ENCODE measurements around the gene IKBKE.

IKBKE gene

DNA sequence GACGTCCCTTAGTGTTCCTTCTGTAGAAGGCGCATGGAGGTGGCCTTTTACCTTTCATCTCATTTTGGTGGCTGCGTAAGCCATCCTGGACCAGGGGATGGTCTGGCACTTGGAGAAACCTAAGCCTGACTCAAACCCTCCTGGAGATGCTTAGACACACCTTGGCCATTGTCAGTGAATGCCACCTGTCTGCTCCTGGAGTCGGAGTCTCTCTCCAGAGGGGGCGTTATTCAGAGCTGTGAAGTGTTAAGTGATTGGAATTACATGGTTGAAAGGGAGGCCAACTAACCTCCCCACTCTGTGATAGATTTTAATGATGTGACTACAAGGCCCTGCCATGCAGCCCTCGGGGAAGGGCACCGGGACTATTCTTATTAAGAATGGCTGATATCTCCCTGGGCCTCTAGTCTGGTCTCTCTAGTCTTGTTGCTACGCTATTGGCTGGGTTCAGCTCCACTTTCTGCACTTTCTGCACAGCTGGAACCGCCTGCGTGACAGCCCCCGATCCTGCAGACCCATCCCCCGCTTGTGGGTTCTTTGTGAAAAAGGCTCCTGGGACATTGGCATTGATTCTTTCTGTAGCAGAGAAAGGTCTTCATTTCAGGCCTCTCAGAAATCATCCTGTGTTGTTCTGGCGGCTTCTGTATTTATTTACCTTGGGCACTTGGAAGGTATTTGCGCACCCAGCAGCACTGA lies 41.2 kb downstream of the IKBKE start:
- no peak for TF ChIP-seq ZFX (IDR thresholded peaks at IDR 0.05; ENCODE audit: borderline replicate concordance)

DNA sequence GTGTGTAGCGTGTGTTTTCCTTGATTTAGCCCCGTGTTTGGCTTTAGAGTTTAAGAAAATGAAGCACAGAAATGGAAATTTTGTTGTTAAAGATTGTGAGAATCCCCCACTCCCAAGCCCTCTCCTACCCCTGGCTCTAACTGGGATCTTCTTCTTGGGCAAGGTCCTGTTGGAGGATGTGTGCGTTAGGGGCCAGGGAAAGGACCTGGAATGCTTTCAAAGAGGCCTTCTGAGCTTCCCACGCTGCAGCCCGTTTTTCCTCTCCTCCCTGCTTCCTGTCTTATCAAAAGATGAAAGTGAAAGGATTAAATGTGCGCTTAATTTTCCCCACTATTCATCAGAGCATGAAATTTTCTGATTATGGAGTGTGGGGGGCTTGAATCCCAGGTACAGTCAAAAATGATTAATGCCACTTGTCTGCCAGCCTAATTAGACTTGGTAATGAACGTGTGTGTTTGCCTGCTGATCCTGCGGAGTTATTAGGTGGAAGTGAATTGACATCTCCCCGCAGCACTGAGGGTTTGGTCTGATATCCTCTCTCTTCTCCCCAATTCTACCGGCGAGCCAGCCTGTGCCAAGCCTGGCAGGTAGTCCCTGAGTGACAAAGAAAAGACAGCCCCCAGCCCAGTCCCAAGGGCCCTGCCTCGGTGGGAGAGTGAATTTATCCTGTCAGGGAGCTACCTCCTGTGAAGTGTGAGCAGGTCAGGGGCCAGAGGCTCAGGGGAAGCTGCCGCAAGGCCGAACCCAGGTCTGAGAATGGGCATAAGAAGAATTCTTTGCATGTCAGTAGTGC lies 42.0 kb downstream of the IKBKE start:
- H3K27ac ChIP-seq, result no peak overlapping the region
- TF ChIP-seq, protein P1, sequence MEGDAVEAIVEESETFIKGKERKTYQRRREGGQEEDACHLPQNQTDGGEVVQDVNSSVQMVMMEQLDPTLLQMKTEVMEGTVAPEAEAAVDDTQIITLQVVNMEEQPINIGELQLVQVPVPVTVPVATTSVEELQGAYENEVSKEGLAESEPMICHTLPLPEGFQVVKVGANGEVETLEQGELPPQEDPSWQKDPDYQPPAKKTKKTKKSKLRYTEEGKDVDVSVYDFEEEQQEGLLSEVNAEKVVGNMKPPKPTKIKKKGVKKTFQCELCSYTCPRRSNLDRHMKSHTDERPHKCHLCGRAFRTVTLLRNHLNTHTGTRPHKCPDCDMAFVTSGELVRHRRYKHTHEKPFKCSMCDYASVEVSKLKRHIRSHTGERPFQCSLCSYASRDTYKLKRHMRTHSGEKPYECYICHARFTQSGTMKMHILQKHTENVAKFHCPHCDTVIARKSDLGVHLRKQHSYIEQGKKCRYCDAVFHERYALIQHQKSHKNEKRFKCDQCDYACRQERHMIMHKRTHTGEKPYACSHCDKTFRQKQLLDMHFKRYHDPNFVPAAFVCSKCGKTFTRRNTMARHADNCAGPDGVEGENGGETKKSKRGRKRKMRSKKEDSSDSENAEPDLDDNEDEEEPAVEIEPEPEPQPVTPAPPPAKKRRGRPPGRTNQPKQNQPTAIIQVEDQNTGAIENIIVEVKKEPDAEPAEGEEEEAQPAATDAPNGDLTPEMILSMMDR (IDR thresholded peaks at IDR 0.05), result no peak

More for the DNA sequence above, 41.2 kb downstream of the IKBKE start:
- H3K27ac ChIP-seq, result no peak overlapping the region

DNA sequence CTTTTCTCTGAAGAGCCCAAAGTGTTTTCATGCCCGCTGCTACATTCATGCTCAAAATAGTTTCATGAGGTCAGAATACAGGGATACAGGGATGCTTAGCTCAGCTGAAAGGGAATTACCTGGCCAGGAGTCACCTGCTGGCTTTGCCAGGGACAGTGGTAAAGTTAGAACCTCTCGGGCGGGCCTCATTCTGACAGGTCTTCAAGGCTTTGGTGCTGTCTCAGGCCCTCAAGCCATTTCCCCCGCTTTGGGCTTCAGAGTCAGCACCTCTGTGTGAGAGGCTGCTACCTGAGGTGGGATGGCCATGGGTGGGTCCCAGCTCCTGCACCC lies 42.5 kb downstream of the IKBKE start:
- TF ChIP-seq, protein P1 (IDR thresholded peaks at IDR 0.05), result no peak
- TF ChIP-seq ZFX (IDR thresholded peaks at IDR 0.05; ENCODE audit: borderline replicate concordance), result no peak

DNA sequence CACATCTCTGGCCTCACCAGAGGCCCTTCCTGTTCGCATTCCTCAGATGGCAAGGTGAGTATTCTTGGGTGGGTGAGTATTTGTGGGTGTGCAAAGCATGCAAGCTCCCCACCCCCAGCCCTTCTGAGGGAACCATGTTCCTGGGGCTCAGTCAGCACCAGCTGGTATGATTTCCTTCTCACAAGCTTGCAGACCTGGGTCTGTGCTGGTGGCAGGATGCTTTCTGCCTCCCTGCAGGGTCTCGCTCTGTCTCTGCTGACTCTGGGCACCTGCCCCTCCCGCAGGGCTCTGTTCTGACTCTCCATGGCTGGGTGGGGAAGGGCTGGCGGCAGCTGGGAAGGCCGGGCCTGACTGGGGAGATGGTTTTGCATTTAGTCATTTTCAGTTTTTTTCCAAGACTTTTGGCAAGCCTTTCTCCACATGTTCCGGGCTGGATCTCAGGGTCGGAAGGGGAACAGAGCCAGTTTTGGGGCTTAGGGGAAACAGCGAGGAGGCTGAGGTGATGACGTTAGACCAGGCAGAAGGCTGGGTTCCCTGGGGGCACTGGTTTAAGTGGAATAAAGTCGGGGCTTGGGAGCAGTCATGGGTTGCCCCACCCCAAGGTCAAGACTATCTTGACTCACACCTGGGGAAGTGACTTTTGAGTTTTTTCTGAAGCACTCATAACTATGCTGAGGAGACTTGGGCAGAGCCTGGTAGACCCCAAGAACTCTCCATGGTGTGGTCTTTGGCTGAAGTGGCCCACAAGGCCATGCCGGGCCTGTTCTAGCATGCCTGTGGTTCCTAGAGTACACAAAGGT lies 43.2 kb downstream of the IKBKE start:
- no peak for TF ChIP-seq ZFX (IDR thresholded peaks at IDR 0.05; ENCODE audit: borderline replicate concordance)
- TF ChIP-seq, protein P1 (IDR thresholded peaks at IDR 0.05), result no peak
- no peak overlapping the region for H3K27ac ChIP-seq

More for the DNA sequence above, 42.5 kb downstream of the IKBKE start:
- no peak overlapping the region for H3K27ac ChIP-seq

DNA sequence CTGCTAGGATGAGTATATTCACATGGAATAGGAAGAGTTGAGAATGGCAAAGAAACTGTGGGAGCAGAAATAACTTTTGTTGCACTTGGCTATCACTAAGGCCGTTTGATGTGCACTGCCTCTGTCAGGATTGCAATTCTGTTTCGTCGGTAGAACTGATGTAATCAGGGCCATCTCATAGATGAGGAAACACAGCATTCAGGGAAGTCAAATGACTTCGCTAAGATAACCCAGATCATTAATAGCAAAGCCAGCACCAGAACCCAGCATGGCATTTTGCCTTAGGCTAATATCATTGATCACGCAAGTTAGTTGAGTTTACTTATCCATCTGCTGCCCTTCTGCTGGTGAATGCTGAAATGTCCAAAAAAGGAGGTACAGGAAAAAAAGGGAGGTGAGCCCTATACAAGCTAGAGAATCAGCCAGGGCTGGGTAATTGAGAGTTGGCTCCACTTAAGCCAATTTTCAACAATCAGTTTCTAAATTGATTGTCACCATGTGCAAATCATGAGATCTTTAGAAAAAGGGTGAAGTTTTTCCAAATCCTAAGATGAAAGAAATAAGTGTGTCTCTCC lies 44.6 kb downstream of the IKBKE start:
- TF ChIP-seq, protein P1 (IDR thresholded peaks at IDR 0.05), result no peak
- no peak for TF ChIP-seq ZFX (IDR thresholded peaks at IDR 0.05; ENCODE audit: borderline replicate concordance)
- no peak overlapping the region for H3K27ac ChIP-seq

DNA sequence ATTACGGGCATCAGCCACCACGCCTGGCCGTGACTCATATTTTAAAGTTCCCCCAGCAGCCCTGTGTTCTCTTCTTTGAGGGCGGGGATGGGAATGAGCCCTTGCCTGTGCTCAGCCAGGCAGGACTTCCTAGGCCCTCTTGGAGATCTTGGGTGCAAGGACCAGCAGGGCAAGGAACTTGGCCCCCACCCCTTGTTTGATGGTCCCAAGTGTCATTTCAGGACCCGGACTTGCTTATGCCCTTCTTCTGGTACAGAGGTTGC lies 46.4 kb downstream of the IKBKE start:
- H3K27ac ChIP-seq, result no peak overlapping the region

DNA sequence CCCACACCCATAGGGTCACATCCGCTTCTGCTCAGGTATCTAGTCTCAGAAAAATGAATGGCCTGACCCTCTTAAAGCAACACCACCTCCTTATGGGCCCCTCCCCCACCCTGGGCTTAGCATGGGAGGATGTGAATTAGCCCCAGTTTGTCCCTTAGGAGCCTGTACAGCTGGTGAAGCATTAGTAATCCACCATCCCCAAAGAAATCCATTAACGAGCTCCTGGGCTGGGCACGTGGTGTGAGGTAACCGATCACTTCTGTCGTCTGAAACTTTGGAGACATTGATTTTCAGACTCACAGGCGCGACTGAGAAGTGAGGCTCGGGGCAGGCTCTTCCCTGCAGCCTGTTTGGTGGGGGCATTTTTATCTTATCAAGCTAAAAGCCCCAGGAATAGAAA lies 47.5 kb downstream of the IKBKE start:
- H3K27ac ChIP-seq, result no peak overlapping the region
- TF ChIP-seq, protein P1 (IDR thresholded peaks at IDR 0.05), result no peak
- no peak for TF ChIP-seq ZFX (IDR thresholded peaks at IDR 0.05; ENCODE audit: borderline replicate concordance)

More for the DNA sequence above, 46.4 kb downstream of the IKBKE start:
- TF ChIP-seq ZFX (IDR thresholded peaks at IDR 0.05; ENCODE audit: borderline replicate concordance), result no peak
- TF ChIP-seq, protein P1 (IDR thresholded peaks at IDR 0.05), result no peak

Measured in 22Rv1 (cell line).